GM21576 (cell line): ENCODE data around the gene HLA-A.

ENCODE experiments used
- ATAC-seq: cut with Tn5 transposase; IDR thresholded peaks from one replicate; pipeline ENCODE4 v1.9.1; 2021; ENCODE audit warnings: mild to moderate bottlenecking, moderate library complexity; ENCODE audit not compliant: unreplicated experiment

Gene HLA-A

DNA sequence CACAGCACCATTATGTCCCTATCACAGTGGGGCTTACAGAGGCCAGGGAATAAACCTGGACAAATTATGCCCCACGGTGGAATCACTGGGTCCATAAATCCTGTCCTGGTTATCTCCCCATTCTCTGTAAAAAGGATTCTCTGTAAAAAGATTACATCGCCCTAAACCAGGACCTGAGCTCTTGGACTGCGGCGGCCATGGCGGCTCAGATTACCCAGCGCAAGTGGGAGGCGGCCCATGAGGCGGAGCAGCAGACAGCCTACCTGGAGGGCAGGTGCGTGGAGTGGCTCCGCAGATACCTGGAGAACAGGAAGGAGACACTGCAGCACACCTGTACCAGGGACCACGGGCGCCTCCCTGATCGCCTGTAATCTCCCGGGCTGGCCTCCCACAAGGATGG lies 8.4 kb upstream of the HLA-A start:
- ATAC-seq, result no peak

DNA sequence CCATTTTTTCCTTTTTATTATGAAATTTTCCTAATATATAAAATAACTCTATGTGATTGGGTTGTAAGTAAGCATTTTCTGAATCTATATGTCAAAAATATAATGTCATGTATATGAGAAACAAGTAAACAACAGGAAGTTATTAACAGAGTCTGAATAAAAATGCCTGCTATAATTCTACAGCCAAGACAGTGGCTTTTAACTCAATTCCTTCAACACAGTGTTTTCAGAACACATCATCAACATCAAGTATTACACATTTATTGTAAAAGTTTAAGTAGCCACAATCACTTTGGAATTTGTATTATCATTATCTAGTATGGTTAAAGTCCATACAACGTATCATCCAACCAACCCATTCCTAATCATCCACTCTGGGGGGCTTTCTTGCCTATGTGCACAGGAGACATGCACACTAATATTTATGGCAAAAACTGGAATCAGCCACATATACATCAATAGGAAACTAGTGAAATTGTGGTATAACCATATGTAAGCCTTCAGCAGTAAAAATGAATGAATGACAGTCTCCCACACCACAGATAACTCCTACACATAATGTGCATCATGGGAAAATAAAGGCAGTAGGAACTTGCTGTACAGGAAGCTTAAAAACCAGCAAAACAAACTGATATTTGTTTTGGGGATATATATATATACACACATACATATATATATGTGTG lies 6.9 kb upstream of the HLA-A start:
- no peak for ATAC-seq

DNA sequence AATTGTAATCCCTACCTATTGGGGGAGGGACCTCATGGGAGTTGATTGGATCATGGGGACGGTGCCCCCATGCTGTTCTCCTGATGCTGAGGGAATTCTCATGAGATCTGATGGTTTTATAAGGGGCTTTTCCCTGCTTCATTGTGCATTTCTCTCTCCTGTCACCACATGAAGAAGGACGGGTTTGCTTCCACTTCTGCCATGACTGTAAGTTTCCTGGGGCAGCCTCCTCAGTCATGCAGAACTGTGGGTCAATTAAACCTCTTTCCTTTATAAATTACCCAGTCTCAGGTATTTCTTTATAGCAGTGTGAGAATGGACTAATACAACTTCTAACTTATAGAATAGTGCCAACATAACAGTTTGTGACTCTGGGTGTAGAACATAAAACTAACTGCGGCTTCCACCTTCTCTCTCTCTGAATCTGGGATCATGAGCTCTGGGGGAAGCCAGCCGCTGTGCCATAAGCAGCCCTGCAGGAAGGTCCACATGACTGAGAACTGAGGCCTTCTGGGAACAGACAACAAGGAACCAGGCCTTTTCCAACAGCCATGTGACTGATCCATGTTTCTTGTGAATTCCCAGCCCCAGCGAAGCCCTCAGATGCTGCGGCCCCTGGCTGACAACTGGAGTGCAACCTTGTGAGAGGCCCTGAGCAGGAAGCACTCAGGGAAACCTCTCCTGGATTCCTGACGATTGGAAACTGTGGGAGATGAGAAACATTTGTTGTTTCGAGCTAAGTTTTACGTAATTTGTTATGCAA lies 3.4 kb upstream of the HLA-A start:
- ATAC-seq, result no peak

DNA sequence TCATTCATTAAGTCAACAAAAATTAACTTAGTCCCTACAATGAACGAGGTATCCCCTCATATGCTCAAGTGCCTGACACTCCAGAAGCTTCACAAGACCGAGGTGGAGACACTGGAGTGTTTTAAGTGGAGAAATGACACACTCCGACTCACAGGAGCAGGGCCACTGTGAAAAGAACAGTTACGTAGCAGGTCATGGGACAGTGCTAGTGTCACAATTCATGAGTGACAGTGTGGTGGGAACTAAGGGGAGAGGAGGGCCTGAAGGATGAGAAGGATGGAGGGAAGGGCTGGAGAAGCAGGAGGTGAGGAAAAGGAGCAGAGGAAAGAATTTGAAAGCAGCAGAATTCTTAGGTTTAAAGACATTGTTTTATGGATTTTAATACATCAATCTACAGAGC lies 1.3 kb upstream of the HLA-A start:
- ATAC-seq, result no peak

DNA sequence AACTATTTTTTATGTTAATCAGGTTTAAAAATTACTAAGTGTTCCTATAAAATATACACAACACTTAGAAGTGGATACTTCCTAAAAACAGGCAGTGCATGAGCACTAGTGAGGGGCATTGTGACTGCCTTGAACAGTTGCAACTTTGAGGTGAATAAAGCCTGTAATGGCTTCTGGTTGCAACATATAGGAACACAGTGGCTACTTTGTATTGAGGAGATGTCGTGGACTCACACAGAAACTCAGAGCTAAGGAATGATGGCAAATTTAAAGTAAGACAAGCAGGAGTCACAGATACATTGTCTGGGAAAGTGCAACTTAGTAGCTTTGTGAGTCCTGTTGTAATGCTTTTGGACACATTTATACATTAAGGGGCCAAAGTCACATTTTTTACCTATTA lies 861 bp upstream of the HLA-A start:
- no peak for ATAC-seq

DNA sequence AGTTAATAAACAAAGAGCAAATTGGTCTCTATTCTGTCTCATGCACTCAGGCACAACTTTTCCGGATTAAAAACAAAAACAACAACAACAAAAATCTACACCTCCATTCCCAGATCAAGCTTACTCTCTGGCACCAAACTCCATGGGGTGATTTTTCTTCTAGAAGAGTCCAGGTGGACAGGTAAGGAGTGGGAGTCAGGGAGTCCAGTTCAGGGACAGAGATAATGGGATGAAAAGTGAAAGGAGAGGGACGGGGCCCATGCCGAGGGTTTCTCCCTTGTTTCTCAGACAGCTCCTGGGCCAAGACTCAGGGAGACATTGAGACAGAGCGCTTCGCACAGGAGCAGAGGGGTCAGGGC lies 437 bp upstream of the HLA-A start:
- ATAC-seq, result no peak

DNA sequence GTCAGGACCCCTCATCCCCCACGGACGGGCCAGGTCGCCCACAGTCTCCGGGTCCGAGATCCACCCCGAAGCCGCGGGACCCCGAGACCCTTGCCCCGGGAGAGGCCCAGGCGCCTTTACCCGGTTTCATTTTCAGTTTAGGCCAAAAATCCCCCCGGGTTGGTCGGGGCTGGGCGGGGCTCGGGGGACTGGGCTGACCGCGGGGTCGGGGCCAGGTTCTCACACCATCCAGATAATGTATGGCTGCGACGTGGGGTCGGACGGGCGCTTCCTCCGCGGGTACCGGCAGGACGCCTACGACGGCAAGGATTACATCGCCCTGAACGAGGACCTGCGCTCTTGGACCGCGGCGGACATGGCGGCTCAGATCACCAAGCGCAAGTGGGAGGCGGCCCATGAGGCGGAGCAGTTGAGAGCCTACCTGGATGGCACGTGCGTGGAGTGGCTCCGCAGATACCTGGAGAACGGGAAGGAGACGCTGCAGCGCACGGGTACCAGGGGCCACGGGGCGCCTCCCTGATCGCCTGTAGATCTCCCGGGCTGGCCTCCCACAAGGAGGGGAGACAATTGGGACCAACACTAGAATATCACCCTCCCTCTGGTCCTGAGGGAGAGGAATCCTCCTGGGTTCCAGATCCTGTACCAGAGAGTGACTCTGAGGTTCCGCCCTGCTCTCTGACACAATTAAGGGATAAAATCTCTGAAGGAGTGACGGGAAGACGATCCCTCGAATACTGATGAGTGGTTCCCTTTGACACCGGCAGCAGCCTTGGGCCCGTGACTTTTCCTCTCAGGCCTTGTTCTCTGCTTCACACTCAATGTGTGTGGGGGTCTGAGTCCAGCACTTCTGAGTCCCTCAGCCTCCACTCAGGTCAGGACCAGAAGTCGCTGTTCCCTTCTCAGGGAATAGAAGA lies 978 bp downstream of the HLA-A start:
- no peak for ATAC-seq

DNA sequence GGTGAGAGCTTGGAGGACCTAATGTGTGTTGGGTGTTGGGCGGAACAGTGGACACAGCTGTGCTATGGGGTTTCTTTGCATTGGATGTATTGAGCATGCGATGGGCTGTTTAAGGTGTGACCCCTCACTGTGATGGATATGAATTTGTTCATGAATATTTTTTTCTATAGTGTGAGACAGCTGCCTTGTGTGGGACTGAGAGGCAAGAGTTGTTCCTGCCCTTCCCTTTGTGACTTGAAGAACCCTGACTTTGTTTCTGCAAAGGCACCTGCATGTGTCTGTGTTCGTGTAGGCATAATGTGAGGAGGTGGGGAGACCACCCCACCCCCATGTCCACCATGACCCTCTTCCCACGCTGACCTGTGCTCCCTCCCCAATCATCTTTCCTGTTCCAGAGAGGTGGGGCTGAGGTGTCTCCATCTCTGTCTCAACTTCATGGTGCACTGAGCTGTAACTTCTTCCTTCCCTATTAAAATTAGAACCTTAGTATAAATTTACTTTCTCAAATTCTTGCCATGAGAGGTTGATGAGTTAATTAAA lies 3.0 kb downstream of the HLA-A start:
- no peak for ATAC-seq

DNA sequence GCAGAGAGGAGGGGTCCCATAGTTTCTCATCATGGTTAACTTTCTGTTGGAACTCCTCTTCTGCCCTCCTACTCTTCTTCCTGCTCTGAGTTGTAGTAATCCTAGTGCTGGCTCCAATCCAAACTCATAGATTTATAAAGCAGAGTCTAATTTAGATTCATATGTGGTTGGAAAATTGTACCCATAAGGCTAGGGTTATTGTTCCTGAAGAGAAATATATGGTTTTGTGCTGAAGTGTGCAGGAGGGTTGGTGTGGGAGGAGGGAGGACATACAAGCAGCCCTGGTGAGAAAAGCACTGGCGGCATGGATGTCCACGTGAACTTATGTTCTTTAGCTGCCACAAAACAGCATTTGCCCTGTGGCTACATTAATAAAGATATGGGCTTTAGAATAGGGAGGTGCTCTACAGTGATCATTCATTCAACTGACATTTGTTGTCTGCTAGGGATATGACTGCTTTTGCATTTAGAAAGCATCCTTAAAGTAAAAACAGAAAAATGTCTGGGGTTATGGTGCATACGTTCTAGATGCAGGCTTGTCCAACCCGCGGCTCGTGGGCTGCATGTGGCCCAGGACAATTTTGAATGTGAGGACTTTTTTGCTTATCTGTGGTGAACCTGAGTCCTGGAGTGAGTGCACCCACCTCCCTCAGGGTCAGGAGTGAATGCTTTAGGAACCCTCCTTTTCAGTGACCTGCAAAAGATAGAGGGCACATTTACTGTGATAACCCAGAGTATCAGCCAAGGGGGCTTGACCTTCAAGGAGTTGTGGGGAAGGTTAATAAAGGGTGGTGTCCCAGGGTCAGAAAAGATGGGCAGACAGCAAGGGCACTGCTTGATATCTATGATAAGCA lies 4.1 kb downstream of the HLA-A start:
- no peak for ATAC-seq

DNA sequence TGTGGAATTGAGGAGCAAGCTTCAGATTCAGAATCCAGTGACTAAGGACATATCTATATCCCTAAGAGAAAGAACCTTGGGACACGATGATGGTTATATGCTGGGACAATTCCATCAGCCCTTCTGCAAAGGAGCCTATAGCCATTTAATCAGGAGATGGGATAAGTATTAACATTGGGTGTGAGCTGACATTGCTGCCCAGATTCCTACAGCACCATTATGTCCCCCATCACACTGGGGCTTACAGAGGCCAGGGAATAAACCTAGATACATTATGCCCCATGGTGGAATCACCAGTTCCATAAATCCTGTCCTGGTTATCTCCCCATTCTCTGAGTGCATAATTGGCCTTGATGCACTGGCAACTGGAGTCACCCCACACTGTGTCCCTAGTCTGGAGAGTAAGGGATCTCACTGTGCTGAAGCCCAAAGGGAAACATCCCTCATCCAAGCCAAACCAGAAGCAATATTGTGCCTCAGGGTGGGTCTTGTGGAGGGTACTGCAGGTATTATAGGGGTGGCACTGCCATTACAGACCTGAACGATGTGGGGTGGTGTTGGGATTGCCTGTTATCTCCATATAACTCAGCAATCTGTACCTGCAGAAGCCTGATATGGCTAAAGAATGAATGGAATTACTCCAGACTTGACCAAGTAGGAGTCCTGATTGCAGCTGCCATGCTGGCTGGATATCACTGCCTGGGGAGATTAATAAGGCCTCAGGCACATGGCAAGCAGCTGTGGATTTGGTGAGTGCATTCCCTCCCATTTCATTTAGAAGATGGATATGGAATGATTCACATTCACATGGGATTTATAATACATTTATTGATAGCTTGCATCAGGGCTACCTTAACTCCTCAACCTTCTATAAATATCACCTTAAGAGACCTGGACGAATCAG lies 5.0 kb downstream of the HLA-A start:
- ATAC-seq, result no peak

DNA sequence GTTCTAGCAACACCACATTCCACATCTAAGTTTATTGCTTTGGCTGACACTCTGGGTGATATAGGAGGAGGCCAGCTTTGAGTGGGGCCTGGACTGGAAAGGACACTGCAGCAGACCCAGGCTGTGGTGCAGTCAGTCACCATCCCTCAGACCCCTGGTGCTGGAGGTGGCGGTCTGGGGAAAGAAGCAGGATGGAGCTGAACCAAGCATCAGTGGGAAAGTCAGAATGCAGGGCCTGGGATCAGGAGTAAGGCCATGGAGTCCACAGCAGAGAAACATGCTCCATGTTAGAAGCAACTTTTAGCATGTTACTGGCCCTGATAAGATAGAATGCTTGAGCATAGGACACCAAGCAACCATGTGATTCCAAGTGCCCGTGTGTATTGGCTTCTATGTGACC lies 5.9 kb downstream of the HLA-A start:
- ATAC-seq, result no peak

DNA sequence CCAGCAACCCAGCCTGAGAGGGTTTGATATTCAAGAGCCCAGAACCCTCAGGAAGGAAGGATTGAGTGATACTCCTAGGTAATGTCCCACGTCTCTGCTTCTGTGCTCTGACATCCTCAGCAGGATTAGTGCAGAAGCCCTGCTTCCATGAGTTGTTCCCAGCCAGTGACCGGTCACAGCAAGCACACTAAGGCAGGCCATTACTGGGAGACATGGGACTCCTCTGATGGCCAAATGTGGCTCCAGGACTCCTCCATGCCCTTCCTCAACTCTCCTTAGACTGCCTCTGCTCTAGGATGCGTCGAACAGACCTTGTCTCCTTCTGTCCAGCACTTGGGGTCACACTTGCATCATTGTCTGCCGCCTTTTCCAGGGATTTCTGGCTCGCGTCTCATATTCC lies 7.6 kb downstream of the HLA-A start:
- no peak for ATAC-seq

DNA sequence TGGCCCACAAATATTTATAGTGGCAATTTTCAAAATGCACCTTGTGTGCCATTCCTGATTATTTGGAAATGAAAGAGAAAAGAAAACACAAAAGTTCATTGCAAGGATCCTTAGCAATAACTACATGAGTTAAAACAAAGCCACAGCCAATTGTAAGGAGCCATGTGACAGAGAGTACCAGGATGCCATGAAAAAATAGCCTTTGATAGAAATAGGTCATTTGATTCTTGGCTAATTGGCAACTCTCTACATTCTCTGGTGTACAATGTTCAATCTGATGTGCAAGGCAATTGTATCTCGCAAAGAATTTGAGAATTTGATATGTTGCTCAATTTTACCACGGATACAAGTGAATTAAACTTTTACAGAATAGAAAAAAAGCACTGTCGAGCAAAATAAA lies 9.6 kb downstream of the HLA-A start:
- ATAC-seq, result no peak

DNA sequence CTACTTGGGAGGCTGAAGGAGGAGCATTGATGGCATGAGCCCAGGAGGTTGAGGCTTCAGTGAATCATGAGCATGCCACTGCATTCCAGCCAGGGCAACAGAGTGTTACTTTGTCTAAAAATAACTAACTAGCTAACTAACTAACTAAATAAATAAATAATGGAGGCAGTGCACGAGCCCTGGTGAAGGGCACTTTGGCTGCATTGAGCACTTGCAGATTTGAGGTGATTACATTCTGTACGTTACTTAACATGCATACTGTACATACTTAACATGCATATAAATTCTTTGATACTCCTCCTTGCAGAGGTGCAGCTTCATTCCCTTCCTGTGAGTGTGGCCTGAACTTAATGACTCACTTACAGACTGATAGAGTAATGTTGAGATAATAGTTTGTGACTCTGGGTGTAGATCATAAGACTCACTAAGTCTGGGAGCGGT lies 10.7 kb downstream of the HLA-A start:
- no peak for ATAC-seq

DNA sequence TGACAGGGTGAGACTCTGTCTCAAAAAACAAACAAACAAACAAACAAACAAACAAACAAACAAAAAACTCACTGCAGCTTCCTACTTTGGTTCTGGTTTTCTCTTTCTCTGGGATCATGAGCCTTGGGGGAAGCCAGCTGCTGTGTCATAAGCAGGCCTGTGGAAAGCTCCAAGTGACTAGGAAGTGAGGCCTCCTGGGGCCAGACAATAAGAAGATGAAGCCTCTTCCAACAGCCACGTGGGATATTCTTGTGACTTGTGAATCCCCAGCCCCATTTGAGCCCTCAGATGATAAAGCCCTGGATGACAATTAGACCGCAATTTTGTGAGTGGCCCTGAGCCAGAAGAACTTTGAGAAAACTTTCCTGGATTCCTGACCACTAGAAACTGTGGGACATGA lies 11.4 kb downstream of the HLA-A start:
- no peak for ATAC-seq

DNA sequence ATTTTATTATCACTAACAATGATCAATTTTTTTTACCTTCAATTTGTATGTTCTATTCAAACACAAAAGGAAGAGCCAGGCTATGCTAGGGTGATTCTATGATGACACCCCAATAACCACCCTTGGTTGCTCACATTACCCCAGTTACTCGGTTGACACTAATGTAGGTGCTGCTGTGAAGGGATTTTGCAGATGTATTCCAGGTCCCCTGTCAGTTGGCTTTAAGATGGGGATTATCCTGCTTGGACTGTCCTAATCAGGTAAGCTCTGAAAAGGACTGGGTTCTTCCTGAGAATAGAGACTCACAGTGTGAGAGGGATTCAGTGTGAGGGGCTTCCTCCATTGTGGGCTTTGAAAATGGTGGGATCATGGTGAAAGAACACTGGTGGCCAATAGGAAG lies 11.9 kb downstream of the HLA-A start:
- ATAC-seq, result no peak

DNA sequence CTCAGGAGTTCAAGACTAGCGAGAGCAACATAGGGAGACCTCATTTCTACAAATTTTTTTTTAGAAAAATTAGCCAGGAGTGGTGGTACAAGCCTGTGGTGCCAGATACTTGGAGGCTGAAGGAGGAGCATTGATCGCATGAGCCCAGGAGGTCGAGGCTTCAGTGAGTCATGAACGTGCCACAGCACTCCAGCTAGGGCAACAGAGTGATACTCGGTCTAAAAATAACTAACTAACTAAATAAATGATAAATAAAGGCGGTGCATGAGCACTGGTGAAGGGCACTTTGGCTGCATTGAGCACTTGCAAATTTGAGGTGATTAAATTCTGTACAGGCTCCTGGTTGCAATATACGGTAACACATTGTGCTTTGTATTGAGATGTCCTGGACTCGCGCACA lies 13.5 kb downstream of the HLA-A start:
- ATAC-seq, result no peak

DNA sequence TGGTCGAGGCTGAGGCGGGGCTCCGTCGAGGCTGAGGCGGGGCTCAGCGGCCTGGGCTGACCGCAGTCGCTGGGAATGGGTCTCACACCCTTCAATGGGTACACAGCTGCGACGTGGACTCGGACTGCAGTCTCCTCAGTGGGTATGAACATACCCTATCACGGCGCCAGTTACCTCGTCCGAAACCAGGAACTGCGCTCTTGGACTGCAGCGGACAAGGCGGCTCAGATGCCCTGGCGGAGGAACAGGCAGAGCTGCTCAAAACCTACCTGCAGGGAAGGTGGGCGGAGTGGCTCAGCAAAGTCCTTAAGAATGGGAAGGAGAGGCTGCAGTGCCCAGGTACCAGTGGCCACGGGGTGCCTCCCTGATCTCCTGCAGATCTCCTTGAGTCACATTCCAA lies 14.2 kb downstream of the HLA-A start:
- no peak for ATAC-seq

DNA sequence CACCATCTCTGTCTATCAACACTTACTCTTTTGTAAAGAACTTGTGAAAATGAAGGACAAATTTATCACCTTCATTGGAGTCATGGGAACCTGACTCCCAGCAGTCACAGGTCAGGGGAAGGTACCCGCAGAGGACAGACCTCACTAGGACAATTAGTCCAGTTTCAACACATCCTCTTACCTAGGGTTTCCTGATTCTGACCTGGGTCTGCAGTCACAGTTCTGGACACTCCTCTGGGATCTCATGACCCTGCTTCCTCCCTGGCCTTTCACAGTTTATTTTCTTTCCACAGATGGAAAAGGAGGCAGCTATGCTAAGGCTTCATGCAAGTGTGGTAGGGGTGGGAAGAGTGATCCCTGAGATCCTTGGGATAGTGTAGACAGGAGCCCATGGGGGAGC lies 15.7 kb downstream of the HLA-A start:
- ATAC-seq, result no peak

DNA sequence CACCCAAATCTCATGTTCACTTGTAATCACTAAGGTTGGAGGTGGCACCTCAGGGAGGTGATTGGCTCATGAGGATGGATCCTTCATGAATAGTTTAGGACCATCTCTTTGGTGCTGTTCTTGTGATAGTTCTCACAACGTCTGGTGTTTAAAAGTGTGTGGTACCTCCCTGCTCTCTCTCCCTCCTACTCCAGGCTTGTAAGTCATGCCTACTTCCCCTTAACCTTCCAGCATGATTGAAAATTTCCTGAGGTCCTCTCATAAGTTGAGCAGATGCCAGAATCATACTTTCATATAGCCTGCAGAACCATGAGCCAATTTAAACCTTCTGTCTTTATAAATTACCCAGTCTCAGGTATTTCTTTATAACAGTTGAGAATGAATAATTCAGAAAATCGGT lies 16.6 kb downstream of the HLA-A start:
- ATAC-seq, result no peak
